Suppressor macrophage treated with lipopolysaccharide for 1 hour (primary cell): ENCODE results near the gene BIK.

Experiments used
- DNase-seq, 3 donors: peaks; one replicate each; pipeline ENCODE4 v3.0.0-alpha.2; 2020 to 2022

BIK gene

GRCh38 chr22:43163241-43163795 lies 52.8 kb downstream of the BIK start:
- no peak for DNase-seq

- no peak for DNase-seq
Observed at GRCh38 chr22:43164636-43165035, 54.1 kb downstream of the BIK start.

GRCh38 chr22:43166132-43166930 lies 55.8 kb downstream of the BIK start:
- DNase-seq = no peak

- no peak for DNase-seq
Observed at GRCh38 chr22:43167001-43167589, 56.5 kb downstream of the BIK start.

- no peak for DNase-seq
Observed at GRCh38 chr22:43168471-43169309, 58.1 kb downstream of the BIK start.

GRCh38 chr22:43169310-43170130 lies 59.0 kb downstream of the BIK start:
- DNase-seq = no peak

GRCh38 chr22:43170131-43170480 lies 59.6 kb downstream of the BIK start:
- DNase-seq = no peak

GRCh38 chr22:43171019-43171491 lies 60.5 kb downstream of the BIK start:
- DNase-seq = no peak

- DNase-seq = no peak
Observed at GRCh38 chr22:43171607-43172006, 61.1 kb downstream of the BIK start.

- no peak for DNase-seq
Observed at GRCh38 chr22:43172191-43172590, 61.6 kb downstream of the BIK start.

- DNase-seq = no peak
Observed at GRCh38 chr22:43173566-43173965, 63.0 kb downstream of the BIK start.

- no peak for DNase-seq
Observed at GRCh38 chr22:43173976-43174720, 63.6 kb downstream of the BIK start.

GRCh38 chr22:43174941-43175531 lies 64.5 kb downstream of the BIK start:
- no peak for DNase-seq

- no peak for DNase-seq
Observed at GRCh38 chr22:43176090-43176489, 65.5 kb downstream of the BIK start.

- DNase-seq = no peak
Observed at GRCh38 chr22:43177479-43177878, 66.9 kb downstream of the BIK start.
